Measurements from ENCODE around the gene SCN1B.

Gene SCN1B

GRCh38 chr19:35063940-35064818 is 33.9 kb downstream of the SCN1B start:
- DNase-seq (ENCODE audit: low read depth), result peak; percentile 55
- H3K4me3 ChIP-seq (replicated peaks; ENCODE audit: low read depth, low read length), result no peak overlapping the region
- TF ChIP-seq CTCF (IDR thresholded peaks at IDR 0.05; ENCODE audit: low read length, missing control alignments), result no peak

- H3K4me3 ChIP-seq (replicated peaks; ENCODE audit: low read depth, low read length), result no peak overlapping the region
- TF ChIP-seq CTCF (IDR thresholded peaks at IDR 0.05; ENCODE audit: low read length, missing control alignments), result no peak
- no peak for DNase-seq (ENCODE audit: low read depth)
These were observed 35.3 kb downstream of the SCN1B start for GRCh38 chr19:35065574-35065973.

GRCh38 chr19:35066121-35066520 is 35.9 kb downstream of the SCN1B start:
- no peak for TF ChIP-seq CTCF (IDR thresholded peaks at IDR 0.05; ENCODE audit: low read length, missing control alignments)
- no peak overlapping the region for H3K4me3 ChIP-seq (replicated peaks; ENCODE audit: low read depth, low read length)
- no peak for DNase-seq (ENCODE audit: low read depth)

GRCh38 chr19:35066691-35067563 is 36.7 kb downstream of the SCN1B start:
- TF ChIP-seq CTCF (IDR thresholded peaks at IDR 0.05; ENCODE audit: low read length, missing control alignments), result peak; percentile 90
- DNase-seq (ENCODE audit: low read depth), result peak; percentile 84
- H3K4me3 ChIP-seq (replicated peaks; ENCODE audit: low read depth, low read length), result no peak overlapping the region

- no peak overlapping the region for H3K4me3 ChIP-seq (replicated peaks; ENCODE audit: low read depth, low read length)
- TF ChIP-seq CTCF (IDR thresholded peaks at IDR 0.05; ENCODE audit: low read length, missing control alignments), result no peak
- DNase-seq (ENCODE audit: low read depth), result no peak
These were observed 38.8 kb downstream of the SCN1B start for GRCh38 chr19:35068941-35069634.

GRCh38 chr19:35069696-35070095 is 39.4 kb downstream of the SCN1B start:
- no peak for TF ChIP-seq CTCF (IDR thresholded peaks at IDR 0.05; ENCODE audit: low read length, missing control alignments)
- no peak for DNase-seq (ENCODE audit: low read depth)
- H3K4me3 ChIP-seq (replicated peaks; ENCODE audit: low read depth, low read length), result no peak overlapping the region
